Esophagus muscularis mucosa (tissue), 4 donors: ENCODE data around the gene GABPB2. TPM values are rescaled to one million over a fixed set of nuclear protein-coding genes. Genes with fewer than 3 reads are reported as not detected.
"Not testable (repeated sequence)": the region's sequence is repeated elsewhere in the genome, so short reads cannot be mapped to it uniquely, and the experiment has no call there.

Source experiments
- DNase-seq: peaks from one replicate; pipeline ENCODE4 v3.0.0-alpha.2; 2017; ENCODE audit errors: extremely low spot score
- H3K27ac ChIP-seq, 4 donors: fragments of 200-600 bp; sonication (generic); replicated peaks in 1 of 4; 1 replicate in 3 of 4; 2 replicates in 1 of 4; pipeline ENCODE4 v1.5.1; 2016 to 2019; ENCODE audit warnings: mild to moderate bottlenecking in 1 of 4
- H3K27me3 ChIP-seq, 4 donors: fragments of 200-600 bp; sonication (generic); one replicate each; pipeline versions ENCODE4 v1.5.1 to v1.6.0; 2016 to 2019
- H3K36me3 ChIP-seq, 4 donors: fragments of 200-600 bp; sonication (generic); one replicate each; pipeline ENCODE4 v1.5.1; 2016 to 2019
- H3K4me1 ChIP-seq, 4 donors: fragments of 200-600 bp; sonication (generic); one replicate each; pipeline ENCODE4 v1.5.1; 2016 to 2019
- H3K4me3 ChIP-seq, 4 donors: fragments of 200-600 bp; sonication (generic); 1 replicate in 2 of 4; 2 replicates in 2 of 4; pipeline ENCODE4 v1.5.1; 2016 to 2019; ENCODE audit warnings: mild to moderate bottlenecking in 4 of 4, moderate library complexity in 1 of 4
- H3K9me3 ChIP-seq, 4 donors: fragments of 200-600 bp; sonication (generic); 1 replicate in 3 of 4; 2 replicates in 1 of 4; pipeline ENCODE4 v1.5.1; 2016 to 2019
- CTCF ChIP-seq, 3 experiments: fragments of 200-600 bp in 2 of 3; fragments of 450-650 bp in 1 of 3; sonication (generic) in 2 of 3; IDR thresholded peaks; one replicate each; pipeline ENCODE4 v1.5.1; 2017 to 2019; ENCODE audit warnings: antibody characterized with exemption in 3 of 3, mild to moderate bottlenecking in 2 of 3, moderate library complexity in 1 of 3
- EP300 ChIP-seq: sonication (generic); formaldehyde crosslinking; IDR thresholded peaks from one replicate; pipeline ENCODE4 v1.6.1; 2017; ENCODE audit warnings: antibody characterized with exemption
- POLR2A ChIP-seq: fragments of 450-650 bp; IDR thresholded peaks from one replicate; pipeline ENCODE4 v1.6.1; 2017; ENCODE audit warnings: antibody characterized with exemption, moderate library complexity, mild to moderate bottlenecking, low read depth
- POLR2AphosphoS5 ChIP-seq, 2 donors: sonication (generic); formaldehyde crosslinking; IDR thresholded peaks; one replicate each; pipeline ENCODE4 v1.6.1; 2017; ENCODE audit warnings: antibody characterized with exemption in 2 of 2
- WGBS: methylation state at CpG from one replicate; pipeline ENCODE4 v1.1.5; 2018; 5-methylcytosine and 5-hydroxymethylcytosine counted together
- intact Hi-C: fragments of 100-400 bp; cut with DNase I; formaldehyde crosslinking; loops from one replicate; pipeline ENCODE4 v1.15.1; 2023
- total RNA-seq, 4 donors: library from RNA; depleted of rRNA; stranded (reverse); fragments of >200 nt; gene quantifications; one replicate each; pipeline versions ENCODE4 v1.1.0 to v1.2.1, GENCODE V29; 2016

The GABPB2 gene
- total RNA-seq, 4 donors from 2014 or later: 16.1 to 25.7 (median 20.9) TPM

GRCh38 chr1:151069103-151069486 lies 1.5 kb upstream of the GABPB2 start:
- no peaks in the 10 kb centered on the region for H3K27me3 ChIP-seq
- H3K36me3 ChIP-seq: peaks cover 0 to 6% (median 0%) of the 10 kb centered on the region in 4 donors
- 85% methylated on average over 5 of the region's 5 CpGs for WGBS
- H3K27ac ChIP-seq: peak overlapping the region; percentile 95 to 100 (median 99)
- H3K9me3 ChIP-seq: no peaks in the 10 kb centered on the region
- TF ChIP-seq POLR2AphosphoS5 (IDR thresholded peaks at IDR 0.05): no peak
- H3K4me3 ChIP-seq: no peak overlapping the region
- H3K4me1 ChIP-seq: peaks cover 19 to 29% (median 22%) of the 10 kb centered on the region in 4 donors
- intact Hi-C loops: no loop called here
- no peak for DNase-seq

GRCh38 chr1:151072224-151072623 lies 1.7 kb downstream of the GABPB2 start:
- 86% methylated on average over 13 of the region's 13 CpGs for WGBS

GRCh38 chr1:151085953-151086559 lies 15.5 kb downstream of the GABPB2 start:
- Histone ChIP-seq H3K27ac (no peak overlapping the region), H3K9me3 (no peaks in the 10 kb centered on the region), H3K36me3 (peaks cover 0 to 11% (median 2%) of the 10 kb centered on the region in 4 donors), H3K27me3 (no peaks in the 10 kb centered on the region), H3K4me1 (peaks cover 0 to 5% (median 0%) of the 10 kb centered on the region in 4 donors), H3K4me3 (no peak overlapping the region)
- DNase-seq: no peak
- TF ChIP-seq CTCF (IDR thresholded peaks at IDR 0.05) (no peak), EP300 (no peak), POLR2AphosphoS5 (IDR thresholded peaks at IDR 0.05) (no peak), POLR2A (no peak)
- intact Hi-C loops: no loop called here
- WGBS: 71% methylated on average over 4 of the region's 4 CpGs

More at GRCh38 chr1:151072224-151072623, 1.7 kb downstream of the GABPB2 start:
- H3K27ac ChIP-seq: peak overlapping the region in 3 of 4 donors; percentile 95 to 100 (median 99)
- no peak for TF ChIP-seq EP300
- no peak for TF ChIP-seq CTCF (IDR thresholded peaks at IDR 0.05)
- TF ChIP-seq POLR2A: no peak
- TF ChIP-seq POLR2AphosphoS5 (IDR thresholded peaks at IDR 0.05): no peak
- no peaks in the 10 kb centered on the region for H3K27me3 ChIP-seq
- intact Hi-C loops: no loop called here
- no peak for DNase-seq
- peaks cover 19 to 29% (median 22%) of the 10 kb centered on the region in 4 donors for H3K4me1 ChIP-seq
- H3K4me3 ChIP-seq: no peak overlapping the region
- no peaks in the 10 kb centered on the region for H3K9me3 ChIP-seq
- peaks cover 0 to 17% (median 9%) of the 10 kb centered on the region in 4 donors for H3K36me3 ChIP-seq

GRCh38 chr1:151097426-151097825 lies 26.9 kb downstream of the GABPB2 start:
- H3K27ac ChIP-seq, H3K4me1 ChIP-seq, H3K9me3 ChIP-seq, H3K4me3 ChIP-seq, DNase-seq, intact Hi-C loops, H3K27me3 ChIP-seq: not testable (repeated sequence)
- peaks cover 0 to 38% (median 5%) of the 10 kb centered on the region in 4 donors for H3K36me3 ChIP-seq
- WGBS: 92% methylated on average over 6 of the region's 6 CpGs

GRCh38 chr1:151098126-151098525 lies 27.6 kb downstream of the GABPB2 start:
- H3K9me3 ChIP-seq: no peaks in the 10 kb centered on the region
- H3K27me3 ChIP-seq: no peaks in the 10 kb centered on the region
- H3K4me3 ChIP-seq: no peak overlapping the region
- TF ChIP-seq POLR2A: no peak
- no peak for TF ChIP-seq EP300
- TF ChIP-seq CTCF (IDR thresholded peaks at IDR 0.05): no peak
- TF ChIP-seq POLR2AphosphoS5 (IDR thresholded peaks at IDR 0.05): no peak
- 100% methylated on average over 1 of the region's 1 CpG for WGBS
- DNase-seq: no peak
- H3K36me3 ChIP-seq: peaks cover under 1 to 38% (median 7%) of the 10 kb centered on the region in 4 donors
- H3K4me1 ChIP-seq: no peaks in the 10 kb centered on the region
- intact Hi-C loops: loop anchor here (2.0 kb wide), 1 partner anchor 59 kb away; the partner anchor contains the start of gene TNFAIP8L2
- no peak overlapping the region for H3K27ac ChIP-seq

- H3K36me3 ChIP-seq: peaks cover 5 to 68% (median 42%) of the 10 kb centered on the region in 4 donors
- intact Hi-C loops: no loop called here
Measured at GRCh38 chr1:151104630-151105029, 34.1 kb downstream of the GABPB2 start.

More at GRCh38 chr1:151104630-151105029, 34.1 kb downstream of the GABPB2 start:
- H3K4me3 ChIP-seq: no peak overlapping the region
- no peaks in the 10 kb centered on the region for H3K9me3 ChIP-seq
- no peak for DNase-seq
- TF ChIP-seq POLR2AphosphoS5 (IDR thresholded peaks at IDR 0.05) (no peak), POLR2A (no peak), EP300 (no peak), CTCF (IDR thresholded peaks at IDR 0.05) (no peak)
- no peaks in the 10 kb centered on the region for H3K4me1 ChIP-seq
- no peak overlapping the region for H3K27ac ChIP-seq
- H3K27me3 ChIP-seq: no peaks in the 10 kb centered on the region
